DMS114 treated with DMSO at 0.1 percent for 48 hours (cell line): Measurements from ENCODE around the gene ZNF391.
"Not testable (repeated sequence)": the region's sequence is repeated elsewhere in the genome, so short reads cannot be mapped to it uniquely, and the experiment has no call there.

Experiments
- DNase-seq: peaks from one replicate; lab custom pipeline; 2025; ENCODE audit not compliant: unreplicated experiment; lab: John Stamatoyannopoulos, UW

Gene ZNF391

GRCh38 chr6:27388293-27389197 is at the start of gene ZNF391:
Gene ZNF391 (plus strand): TSS chr6:27388759. CDS start chr6:27400371, 11,612 bp downstream.
- peak; percentile 86 for DNase-seq

GRCh38 chr6:27352850-27353249 is 35.7 kb upstream of the ZNF391 start:
- DNase-seq: no peak

- DNase-seq: no peak
Observed at GRCh38 chr6:27358786-27359185, 29.8 kb upstream of the ZNF391 start.

- no peak for DNase-seq
Observed at GRCh38 chr6:27359231-27359630, 29.3 kb upstream of the ZNF391 start.

- no peak for DNase-seq
Observed at GRCh38 chr6:27368202-27368601, 20.4 kb upstream of the ZNF391 start.

- no peak for DNase-seq
Observed at GRCh38 chr6:27370391-27370790, 18.2 kb upstream of the ZNF391 start.

- peak; percentile 81 for DNase-seq
Observed at GRCh38 chr6:27374824-27375612, 13.5 kb upstream of the ZNF391 start.

- no peak for DNase-seq
Observed at GRCh38 chr6:27375613-27376079, 12.9 kb upstream of the ZNF391 start.

- not testable (repeated sequence) for DNase-seq
Observed at GRCh38 chr6:27378406-27378805, 10.2 kb upstream of the ZNF391 start.

GRCh38 chr6:27381001-27381400 is 7.6 kb upstream of the ZNF391 start:
- DNase-seq: not testable (repeated sequence)

- DNase-seq: no peak
Observed at GRCh38 chr6:27383011-27383410, 5.5 kb upstream of the ZNF391 start.

- no peak for DNase-seq
Observed at GRCh38 chr6:27383481-27383880, 5.1 kb upstream of the ZNF391 start.

- no peak for DNase-seq
Observed at GRCh38 chr6:27392623-27393022, 4.1 kb downstream of the ZNF391 start.

- DNase-seq: no peak
Observed at GRCh38 chr6:27394073-27394472, 5.5 kb downstream of the ZNF391 start.

- DNase-seq: no peak
Observed at GRCh38 chr6:27400877-27401642, 12.5 kb downstream of the ZNF391 start.

GRCh38 chr6:27406085-27406484 is 17.5 kb downstream of the ZNF391 start:
- no peak for DNase-seq

GRCh38 chr6:27407153-27407814 is 18.7 kb downstream of the ZNF391 start:
- no peak for DNase-seq

GRCh38 chr6:27414300-27414699 is 25.7 kb downstream of the ZNF391 start:
- DNase-seq: no peak

GRCh38 chr6:27414996-27415395 is 26.4 kb downstream of the ZNF391 start:
- no peak for DNase-seq

- DNase-seq: no peak
Observed at GRCh38 chr6:27415898-27416297, 27.3 kb downstream of the ZNF391 start.

GRCh38 chr6:27419363-27419762 is 30.8 kb downstream of the ZNF391 start:
- no peak for DNase-seq
